Measurements from ENCODE around the gene GKN2. TPM values are rescaled to one million over a fixed set of nuclear protein-coding genes. Genes with fewer than 3 reads are reported as not detected.

GKN2 gene
- total RNA-seq, 1 donor from 2014 or later, result not detected

GRCh38 chr2:68925295-68925896, 27.3 kb downstream of the GKN2 start:
- Mint-ChIP-seq H3K27ac (ENCODE audit: unreplicated experiment) (no peak overlapping the region), H3K4me1 (ENCODE audit: low read depth) (peaks cover 23% of the 10 kb centered on the region), H3K27me3 (ENCODE audit: low read depth) (no peaks in the 10 kb centered on the region), H3K9me3 (ENCODE audit: low read depth) (no peaks in the 10 kb centered on the region), H3K4me3 (ENCODE audit: unreplicated experiment) (no peak overlapping the region), H3K36me3 (ENCODE audit: low read depth) (no peaks in the 10 kb centered on the region)
- peak; percentile 94 for TF ChIP-seq CTCF (IDR thresholded peaks at IDR 0.05)
- DNase-seq (ENCODE audit: low spot score), result no peak

GRCh38 chr2:68921646-68922045, 31.0 kb downstream of the GKN2 start:
- H3K36me3 Mint-ChIP-seq (ENCODE audit: low read depth), result no peaks in the 10 kb centered on the region
- DNase-seq (ENCODE audit: low spot score), result no peak

DNA sequence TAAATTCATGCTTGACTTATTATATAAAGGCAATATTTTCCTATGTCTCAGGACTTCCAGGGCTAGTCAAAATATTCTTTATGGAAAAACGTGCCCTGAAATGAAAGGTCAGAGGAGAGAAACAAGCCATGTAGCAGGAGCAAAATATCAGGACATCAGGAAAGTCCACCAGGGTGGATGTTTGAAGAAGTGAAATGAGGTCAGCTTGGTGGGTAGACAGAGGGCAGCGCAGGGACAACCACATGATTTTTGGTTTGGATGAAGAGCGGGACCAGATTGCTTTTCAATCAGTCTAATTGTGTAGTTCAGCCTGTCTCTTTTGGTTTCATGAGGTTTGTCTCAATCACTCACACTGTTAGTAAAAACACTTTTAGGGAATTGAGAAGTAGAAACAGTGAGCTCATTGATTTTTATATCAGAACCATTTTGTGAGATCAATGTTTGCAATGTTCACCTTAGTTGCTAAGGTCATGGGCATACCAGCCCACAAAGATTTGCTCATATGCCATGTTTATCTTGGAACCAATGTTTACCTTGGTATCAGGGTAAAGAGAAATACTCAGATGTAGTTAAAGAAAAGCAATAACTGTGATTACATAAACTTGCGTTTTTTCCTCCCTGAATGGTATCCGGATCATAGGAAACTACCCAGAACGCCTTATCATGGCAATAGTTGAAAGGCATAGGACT, 32.1 kb downstream of the GKN2 start:
- Mint-ChIP-seq H3K4me1 (ENCODE audit: low read depth) (peaks cover 16% of the 10 kb centered on the region), H3K27me3 (ENCODE audit: low read depth) (no peaks in the 10 kb centered on the region), H3K4me3 (ENCODE audit: unreplicated experiment) (no peak overlapping the region), H3K9me3 (ENCODE audit: low read depth) (no peaks in the 10 kb centered on the region), H3K27ac (ENCODE audit: unreplicated experiment) (no peak overlapping the region), H3K36me3 (ENCODE audit: low read depth) (no peaks in the 10 kb centered on the region)
- DNase-seq (ENCODE audit: low spot score), result no peak
- TF ChIP-seq CTCF (IDR thresholded peaks at IDR 0.05), result no peak

More at GRCh38 chr2:68921646-68922045, 31.0 kb downstream of the GKN2 start:
- peaks cover 23% of the 10 kb centered on the region for H3K4me1 Mint-ChIP-seq (ENCODE audit: low read depth)
- peak overlapping the region; percentile 18 for H3K27ac Mint-ChIP-seq (ENCODE audit: unreplicated experiment)
- no peaks in the 10 kb centered on the region for H3K27me3 Mint-ChIP-seq (ENCODE audit: low read depth)
- no peaks in the 10 kb centered on the region for H3K9me3 Mint-ChIP-seq (ENCODE audit: low read depth)
- no peak overlapping the region for H3K4me3 Mint-ChIP-seq (ENCODE audit: unreplicated experiment)
- no peak for TF ChIP-seq CTCF (IDR thresholded peaks at IDR 0.05)

- Mint-ChIP-seq H3K36me3 (ENCODE audit: low read depth) (no peaks in the 10 kb centered on the region), H3K4me1 (ENCODE audit: low read depth) (peaks cover 13% of the 10 kb centered on the region), H3K27ac (ENCODE audit: unreplicated experiment) (no peak overlapping the region), H3K27me3 (ENCODE audit: low read depth) (no peaks in the 10 kb centered on the region), H3K9me3 (ENCODE audit: low read depth) (no peaks in the 10 kb centered on the region), H3K4me3 (ENCODE audit: unreplicated experiment) (no peak overlapping the region)
- no peak for TF ChIP-seq CTCF (IDR thresholded peaks at IDR 0.05)
- no peak for DNase-seq (ENCODE audit: low spot score)
Measured at GRCh38 chr2:68918497-68918896, 34.2 kb downstream of the GKN2 start.

DNA sequence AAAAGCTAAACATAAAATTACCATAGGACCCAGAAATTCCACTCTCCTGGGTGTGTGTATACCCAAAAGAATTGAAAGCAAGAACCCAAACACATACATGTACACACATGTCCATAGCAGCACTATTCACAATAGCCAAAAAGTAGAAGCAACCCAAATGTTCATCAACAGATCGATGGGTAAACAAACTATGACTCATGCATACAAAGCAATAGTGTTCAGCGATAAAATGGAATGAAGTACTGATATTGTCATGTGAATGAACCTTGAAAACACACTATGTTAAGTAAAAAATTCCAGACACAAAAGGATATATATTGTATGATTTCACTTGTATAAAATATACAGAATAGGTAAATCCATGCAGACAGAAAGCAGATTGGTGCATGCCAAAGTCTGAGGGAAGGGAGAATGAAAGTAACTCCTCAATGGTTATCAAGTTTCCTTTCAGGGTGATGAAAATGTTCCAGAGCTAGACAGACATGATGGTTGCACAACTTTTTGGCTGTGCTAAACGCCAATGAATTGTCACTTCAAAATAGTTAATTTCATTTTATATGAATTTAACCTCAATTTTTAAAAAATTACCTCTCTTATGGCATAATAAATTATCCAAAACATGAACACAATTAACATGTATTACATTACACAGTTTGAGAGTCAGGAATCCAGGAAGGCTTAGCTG, 35.5 kb downstream of the GKN2 start:
- no peaks in the 10 kb centered on the region for H3K9me3 Mint-ChIP-seq (ENCODE audit: low read depth)
- no peak for TF ChIP-seq CTCF (IDR thresholded peaks at IDR 0.05)
- H3K4me3 Mint-ChIP-seq (ENCODE audit: unreplicated experiment), result no peak overlapping the region

More for the DNA sequence above, 35.5 kb downstream of the GKN2 start:
- Mint-ChIP-seq H3K4me1 (ENCODE audit: low read depth) (peaks cover 13% of the 10 kb centered on the region), H3K27ac (ENCODE audit: unreplicated experiment) (no peak overlapping the region), H3K27me3 (ENCODE audit: low read depth) (no peaks in the 10 kb centered on the region), H3K36me3 (ENCODE audit: low read depth) (no peaks in the 10 kb centered on the region)
- no peak for DNase-seq (ENCODE audit: low spot score)

Measured in chondrocyte (in vitro differentiated cells).